Femur (tissue), 1 donor: Measurements from ENCODE around the gene LTO1.

ENCODE experiments used
- DNase-seq: peaks from one replicate; pipeline ENCODE4 v3.0.0-alpha.2; 2017

LTO1 gene

DNA sequence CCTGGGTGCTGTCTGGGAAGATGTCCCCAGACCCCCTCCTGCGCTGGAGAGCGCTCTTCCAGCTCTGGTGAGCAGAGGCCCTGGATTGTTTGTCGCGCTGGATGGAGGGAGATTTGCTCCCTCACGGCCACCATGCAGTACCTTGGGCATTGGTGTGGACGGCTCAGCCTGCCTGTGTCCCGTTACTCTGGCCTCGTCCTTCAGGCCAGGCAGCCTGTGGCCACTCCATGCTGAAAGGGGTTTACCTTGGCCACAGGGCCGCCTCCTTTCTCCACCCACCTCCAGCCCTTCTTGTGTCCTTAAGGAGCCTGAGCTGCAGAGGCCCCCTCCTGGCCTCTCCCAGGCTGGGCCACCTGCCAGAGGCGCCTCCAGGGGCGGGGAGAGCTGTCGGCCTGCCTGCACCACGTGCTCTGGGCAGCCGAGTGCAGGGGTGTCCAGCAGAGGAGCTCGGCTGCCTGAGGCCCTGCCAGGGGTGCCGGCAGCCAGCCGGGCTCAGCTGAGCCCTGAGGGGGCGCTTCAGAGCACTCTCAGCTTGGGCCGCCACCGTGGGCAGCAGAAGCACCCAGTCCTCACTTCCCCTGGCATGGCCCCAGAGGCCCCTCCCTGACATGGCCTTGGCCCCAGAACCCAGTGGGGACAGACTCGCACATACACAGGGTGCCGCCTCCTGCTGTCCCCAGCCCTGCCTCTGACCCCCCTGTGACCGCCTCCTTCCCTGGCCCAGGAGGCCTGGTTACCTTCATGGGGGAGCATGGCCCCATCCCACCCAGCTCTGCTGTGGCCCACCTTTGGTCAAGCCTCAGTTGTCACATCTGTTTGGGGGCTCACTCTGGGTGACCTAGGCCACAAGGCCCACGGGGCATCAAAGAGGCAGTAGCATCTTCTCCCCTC lies 30.8 kb downstream of the LTO1 start:
- DNase-seq = peak; percentile 89

DNA sequence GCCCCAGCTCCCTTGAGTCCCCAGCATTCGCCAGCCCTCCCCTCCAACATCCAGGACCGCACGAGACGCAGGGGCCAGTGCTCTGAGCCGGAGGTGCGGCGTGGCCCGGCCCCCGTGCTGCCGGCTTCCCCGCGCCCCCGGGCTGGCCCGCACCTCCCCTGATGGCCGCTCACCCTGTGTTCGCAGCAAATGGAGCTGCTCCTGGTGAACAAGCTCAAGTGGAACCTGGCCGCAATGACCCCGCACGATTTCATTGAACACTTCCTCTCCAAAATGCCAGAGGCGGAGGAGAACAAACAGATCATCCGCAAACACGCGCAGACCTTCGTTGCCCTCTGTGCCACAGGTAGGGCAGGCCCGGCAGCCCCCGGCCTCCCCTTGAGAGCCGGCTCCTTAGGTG lies 31.5 kb downstream of the LTO1 start:
- DNase-seq = no peak

DNA sequence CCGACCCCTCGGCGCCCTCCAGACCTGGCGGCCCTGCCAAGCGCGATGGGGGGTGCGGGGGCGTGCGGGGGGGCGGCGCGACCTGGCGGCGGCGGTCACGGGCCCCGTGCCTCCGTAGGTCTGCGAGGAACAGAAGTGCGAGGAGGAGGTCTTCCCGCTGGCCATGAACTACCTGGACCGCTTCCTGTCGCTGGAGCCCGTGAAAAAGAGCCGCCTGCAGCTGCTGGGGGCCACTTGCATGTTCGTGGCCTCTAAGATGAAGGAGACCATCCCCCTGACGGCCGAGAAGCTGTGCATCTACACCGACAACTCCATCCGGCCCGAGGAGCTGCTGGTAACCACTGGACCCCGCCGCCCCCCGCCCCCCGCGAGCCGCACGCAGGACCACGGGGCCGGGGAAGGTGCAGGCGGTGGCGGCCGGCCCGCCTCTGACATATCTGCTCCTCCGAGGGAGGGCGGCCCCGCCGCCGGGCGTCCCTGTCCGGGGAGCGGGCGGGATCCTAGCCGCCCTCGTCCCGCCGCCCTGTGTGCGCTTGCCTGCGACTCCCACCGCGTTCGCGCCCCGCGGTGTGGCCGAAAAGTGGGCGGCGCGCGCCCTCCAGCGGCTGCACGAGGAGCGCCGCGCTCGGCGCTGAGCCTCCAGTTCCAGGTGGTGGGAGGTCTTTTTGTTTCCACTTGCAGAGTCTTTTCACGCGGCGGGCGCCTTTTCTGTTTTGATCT lies 32.1 kb downstream of the LTO1 start:
- DNase-seq = peak; percentile 89

DNA sequence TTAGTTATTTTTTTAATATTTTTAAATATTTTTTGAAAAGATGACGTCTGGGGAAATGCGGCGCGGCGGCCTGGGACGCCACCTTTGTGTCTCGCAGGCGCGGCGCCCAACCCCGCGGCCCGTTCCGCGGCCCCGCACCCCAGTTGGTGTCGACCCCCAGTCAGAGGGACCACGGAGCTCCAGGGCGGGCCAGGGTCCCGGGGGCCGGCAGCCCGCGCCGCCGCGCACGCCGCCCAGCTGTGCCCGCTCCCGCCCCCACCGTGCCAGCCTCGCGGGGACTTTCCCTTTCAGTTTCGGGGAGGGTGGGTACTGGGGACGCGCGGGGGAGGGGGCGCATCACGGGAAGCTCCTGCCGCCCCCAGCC lies 32.6 kb downstream of the LTO1 start:
- no peak for DNase-seq

DNA sequence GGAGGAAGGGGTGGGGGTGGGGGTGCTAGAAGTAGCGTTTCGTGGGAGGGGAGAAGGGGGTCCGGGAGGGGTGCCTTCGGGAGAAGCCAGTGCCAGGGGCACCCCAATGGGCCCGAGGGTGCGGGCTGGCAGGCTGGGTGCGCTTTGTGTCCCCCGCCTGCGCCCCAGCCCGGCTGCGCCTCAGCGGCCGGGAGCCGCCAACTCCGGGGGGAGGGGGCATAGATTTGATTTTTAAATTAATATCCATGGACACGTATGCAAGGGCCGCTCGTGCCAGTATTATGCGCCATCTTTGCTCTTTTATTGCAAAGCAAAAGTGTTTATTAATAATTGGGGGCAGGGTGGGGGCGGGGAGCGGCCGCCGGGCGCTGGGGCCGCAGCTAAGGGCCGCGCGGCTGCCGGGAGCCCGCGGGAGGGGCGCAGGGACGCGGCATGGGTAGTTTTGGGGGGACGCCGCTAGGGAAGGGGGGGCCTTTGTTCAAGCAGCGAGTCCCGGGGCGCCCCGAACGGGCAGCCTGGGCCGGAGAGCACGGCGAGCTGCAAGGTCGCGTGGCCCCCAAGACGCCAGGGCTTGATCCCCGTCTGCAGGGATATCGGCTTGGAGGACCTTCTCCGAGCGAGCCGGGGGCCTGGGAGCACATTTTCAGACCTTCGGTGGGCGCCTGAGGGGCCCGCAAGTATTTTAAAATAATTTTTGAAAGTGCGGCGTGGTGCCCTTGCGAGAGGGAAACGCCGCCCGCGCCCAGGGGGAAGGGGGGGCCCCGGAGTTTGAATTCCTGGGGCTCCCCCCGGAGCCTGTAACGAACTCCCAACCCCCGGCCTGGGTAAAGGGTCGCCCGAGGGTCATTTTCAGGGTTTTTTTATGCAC lies 33.2 kb downstream of the LTO1 start:
- DNase-seq = no peak

DNA sequence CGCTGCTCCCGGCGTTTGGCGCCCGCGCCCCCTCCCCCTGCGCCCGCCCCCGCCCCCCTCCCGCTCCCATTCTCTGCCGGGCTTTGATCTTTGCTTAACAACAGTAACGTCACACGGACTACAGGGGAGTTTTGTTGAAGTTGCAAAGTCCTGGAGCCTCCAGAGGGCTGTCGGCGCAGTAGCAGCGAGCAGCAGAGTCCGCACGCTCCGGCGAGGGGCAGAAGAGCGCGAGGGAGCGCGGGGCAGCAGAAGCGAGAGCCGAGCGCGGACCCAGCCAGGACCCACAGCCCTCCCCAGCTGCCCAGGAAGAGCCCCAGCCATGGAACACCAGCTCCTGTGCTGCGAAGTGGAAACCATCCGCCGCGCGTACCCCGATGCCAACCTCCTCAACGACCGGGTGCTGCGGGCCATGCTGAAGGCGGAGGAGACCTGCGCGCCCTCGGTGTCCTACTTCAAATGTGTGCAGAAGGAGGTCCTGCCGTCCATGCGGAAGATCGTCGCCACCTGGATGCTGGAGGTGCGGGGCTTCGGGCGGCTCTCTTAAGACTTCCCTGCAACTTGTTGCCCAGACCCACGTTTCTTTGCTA lies 34.1 kb downstream of the LTO1 start, which contains the start of gene CCND1:
CCND1 (plus strand) TSS at position 162 of the 587 bp plus-strand sequence; CDS start at position 320, 158 bp downstream.
- DNase-seq = peak; percentile 84

DNA sequence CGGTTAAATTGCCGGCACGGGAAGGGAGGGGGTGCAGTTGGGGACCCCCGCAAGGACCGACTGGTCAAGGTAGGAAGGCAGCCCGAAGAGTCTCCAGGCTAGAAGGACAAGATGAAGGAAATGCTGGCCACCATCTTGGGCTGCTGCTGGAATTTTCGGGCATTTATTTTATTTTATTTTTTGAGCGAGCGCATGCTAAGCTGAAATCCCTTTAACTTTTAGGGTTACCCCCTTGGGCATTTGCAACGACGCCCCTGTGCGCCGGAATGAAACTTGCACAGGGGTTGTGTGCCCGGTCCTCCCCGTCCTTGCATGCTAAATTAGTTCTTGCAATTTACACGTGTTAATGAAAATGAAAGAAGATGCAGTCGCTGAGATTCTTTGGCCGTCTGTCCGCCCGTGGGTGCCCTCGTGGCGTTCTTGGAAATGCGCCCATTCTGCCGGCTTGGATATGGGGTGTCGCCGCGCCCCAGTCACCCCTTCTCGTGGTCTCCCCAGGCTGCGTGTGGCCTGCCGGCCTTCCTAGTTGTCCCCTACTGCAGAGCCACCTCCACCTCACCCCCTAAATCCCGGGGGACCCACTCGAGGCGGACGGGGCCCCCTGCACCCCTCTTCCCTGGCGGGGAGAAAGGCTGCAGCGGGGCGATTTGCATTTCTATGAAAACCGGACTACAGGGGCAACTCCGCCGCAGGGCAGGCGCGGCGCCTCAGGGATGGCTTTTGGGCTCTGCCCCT lies 34.7 kb downstream of the LTO1 start:
- no peak for DNase-seq

DNA sequence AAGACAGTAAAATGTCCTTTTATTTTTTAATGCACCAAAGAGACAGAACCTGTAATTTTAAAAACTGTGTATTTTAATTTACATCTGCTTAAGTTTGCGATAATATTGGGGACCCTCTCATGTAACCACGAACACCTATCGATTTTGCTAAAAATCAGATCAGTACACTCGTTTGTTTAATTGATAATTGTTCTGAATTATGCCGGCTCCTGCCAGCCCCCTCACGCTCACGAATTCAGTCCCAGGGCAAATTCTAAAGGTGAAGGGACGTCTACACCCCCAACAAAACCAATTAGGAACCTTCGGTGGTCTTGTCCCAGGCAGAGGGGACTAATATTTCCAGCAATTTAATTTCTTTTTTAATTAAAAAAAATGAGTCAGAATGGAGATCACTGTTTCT lies 35.3 kb downstream of the LTO1 start:
- DNase-seq = no peak

DNA sequence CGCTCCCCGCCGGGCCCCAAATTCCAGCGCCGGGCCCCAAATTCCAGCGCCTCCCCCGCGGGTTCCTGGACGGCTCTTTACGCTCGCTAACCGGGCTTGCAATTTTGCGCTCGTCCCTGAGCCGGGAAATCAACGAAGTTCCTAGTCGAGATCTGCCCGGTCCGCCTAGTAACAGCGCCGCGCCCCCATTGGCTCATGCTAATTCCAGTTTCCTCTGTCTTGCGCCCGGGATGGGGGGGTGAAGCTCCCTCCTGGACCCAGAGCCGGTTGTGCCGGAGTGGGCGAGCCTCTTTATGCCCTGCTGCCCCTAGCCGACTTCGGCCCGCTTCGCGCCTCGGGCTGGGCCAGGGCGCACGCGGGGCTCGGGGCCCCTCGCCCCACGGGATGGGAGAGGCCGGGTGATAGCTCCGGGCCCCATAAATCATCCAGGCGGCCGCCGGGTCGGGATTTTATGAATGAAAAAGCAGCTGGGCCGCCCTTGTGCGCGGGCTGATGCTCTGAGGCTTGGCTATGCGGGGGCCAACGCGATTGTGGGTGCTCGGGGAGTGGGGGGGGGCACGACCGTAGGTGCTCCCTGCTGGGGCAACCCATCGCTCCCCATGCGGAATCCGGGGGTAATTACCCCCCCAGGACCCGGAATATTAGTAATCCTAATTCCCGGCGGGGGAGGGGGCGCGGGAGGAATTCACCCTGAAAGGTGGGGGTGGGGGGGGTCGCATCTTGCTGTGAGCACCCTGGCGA lies 36.0 kb downstream of the LTO1 start:
- peak; percentile 96 for DNase-seq

DNA sequence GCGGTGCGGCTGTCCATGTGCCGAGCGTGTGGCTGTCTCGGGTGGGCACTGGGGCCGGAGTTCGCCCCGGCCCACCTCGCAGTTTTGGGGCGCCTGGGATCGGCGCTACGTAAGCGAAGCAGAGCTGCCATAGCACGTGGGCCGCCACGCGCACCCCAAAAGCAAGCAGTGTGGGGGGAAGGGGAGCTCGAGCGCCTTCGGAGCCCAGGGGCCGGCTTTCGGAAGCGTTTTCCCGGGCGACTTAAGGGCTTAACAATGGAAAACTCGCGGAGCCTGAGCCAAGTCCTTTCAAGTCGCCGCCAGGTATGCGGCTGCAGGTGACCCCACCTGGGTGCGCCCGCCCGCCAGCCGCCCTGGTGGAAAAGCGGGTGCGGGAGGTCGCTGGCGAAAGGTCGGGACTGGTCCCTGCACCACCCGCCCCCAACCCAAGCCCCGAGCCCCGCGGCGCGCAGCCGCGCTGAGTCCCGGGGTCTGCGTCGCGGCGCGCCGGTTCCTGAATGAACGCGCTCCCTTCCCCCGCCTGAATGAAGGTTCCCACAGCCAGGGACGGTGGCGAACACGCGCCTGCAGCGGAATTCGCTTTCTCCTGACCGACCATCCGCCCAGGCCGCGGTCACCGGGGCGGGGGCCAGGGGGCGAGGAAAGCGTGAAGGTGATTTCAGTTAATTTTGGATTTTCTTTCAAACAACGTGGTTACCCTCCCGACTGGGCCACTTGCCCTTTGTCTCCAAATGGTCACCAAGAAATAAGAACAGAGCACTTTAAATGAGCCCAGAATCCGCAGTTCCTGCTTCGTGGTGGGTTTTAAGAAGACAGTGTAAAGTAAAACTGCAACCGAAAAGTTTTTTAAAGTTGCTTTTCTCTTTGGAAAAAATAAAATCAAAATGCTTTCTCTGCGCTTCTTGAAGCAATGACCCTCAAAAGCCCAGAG lies 36.9 kb downstream of the LTO1 start:
- DNase-seq = peak; percentile 71

DNA sequence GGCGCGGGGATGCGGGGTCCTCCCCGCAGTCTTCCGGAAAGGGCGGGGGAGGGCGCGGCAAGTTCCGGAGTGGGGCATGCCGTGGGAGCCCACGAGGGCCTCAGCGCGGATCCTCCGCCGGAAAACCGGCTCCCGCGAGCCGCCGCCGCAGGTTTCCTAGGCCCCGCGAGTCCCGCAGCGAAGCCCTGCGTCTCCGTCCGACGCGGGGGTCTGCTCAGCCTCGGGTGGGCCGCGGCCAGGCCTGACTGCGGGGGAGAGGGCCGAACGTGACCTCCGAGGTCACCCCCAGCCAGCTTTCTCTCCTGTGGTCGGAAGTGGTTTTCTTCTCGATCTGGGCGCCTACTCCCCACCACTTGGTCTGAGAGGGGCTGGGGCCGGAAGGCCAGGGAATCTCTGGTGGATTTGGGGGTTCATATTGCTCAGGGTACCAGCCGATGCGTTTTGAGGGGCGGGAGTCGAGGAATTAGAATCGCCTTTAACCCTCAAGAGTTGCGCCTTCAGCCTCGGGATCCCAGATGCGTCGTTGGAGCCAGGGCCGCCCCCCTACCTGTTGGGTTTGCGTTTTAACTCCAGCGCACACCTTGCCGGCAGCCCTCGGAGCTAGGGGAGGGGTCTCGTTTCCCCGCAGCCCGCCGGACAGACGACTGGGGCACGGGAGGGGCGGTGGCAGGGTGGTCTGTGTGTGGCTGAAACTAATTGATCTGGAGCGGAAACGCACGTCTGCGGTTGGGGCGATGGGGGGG lies 37.8 kb downstream of the LTO1 start:
- no peak for DNase-seq

DNA sequence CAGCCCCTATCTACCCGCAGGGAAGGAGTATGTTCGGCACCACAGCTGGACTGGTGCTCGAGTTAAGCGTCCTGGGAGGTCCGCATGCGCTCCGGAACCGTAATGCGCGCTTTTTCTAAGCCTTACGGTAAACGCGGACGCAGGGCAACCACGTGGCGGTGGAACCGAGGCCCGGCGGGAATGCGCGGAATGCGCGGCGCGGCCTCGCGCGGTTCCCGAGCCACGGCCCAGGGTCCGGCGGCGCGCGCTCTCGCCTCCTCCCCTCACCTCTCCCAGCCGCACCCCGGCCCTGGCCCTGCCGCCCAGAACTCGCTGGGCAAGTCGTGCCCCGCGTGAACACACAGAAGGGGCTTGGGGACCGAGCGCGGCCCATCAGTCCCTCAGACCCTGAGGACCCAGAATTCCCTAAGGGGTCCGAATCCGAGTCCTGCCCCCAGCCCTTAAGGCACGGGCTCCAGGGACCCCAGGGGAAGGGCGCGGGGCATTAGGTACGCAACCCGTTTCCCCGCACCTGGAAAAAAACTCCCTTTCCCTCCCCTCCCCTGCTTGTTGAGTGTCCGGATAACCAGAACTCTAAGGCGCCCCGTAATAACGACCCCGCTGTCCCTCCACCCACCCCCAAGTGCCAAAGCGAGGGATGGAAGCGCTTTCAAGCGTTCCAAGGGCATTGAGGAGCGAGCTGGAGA lies 38.5 kb downstream of the LTO1 start:
- peak; percentile 78 for DNase-seq

DNA sequence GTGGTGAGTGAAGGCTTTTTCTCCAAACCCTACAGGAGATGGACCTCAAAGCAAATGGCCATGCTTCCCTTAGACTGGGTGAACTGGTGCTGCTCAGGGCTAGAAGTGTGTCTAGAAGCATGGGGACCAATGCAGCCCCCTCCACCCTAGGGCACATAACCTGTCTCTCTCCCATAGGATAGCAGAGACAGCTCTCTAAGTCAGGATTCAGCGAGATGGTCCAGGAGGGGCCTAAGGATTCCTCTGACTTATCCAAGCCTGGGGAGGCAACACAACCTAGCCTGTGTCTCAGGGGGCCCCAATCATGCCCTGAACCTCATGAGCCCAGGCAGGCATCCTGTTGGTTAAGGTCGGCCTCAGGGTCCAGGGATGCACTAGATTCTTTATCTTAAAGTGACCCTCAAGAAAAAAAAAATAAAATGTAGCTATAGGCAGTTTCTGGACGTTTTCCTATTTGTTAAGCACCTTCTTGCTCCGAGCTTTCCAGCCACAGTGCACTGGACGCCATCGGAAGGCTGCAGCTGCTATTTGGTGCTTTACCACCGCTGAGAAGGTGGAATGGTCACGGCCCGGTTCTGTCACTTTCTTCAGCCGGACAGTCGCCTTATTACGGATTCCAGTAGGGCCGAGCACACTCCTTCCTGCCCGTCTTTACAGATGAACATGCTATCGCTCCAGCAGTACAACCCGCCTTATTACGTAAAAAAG lies 39.2 kb downstream of the LTO1 start:
- no peak for DNase-seq

DNA sequence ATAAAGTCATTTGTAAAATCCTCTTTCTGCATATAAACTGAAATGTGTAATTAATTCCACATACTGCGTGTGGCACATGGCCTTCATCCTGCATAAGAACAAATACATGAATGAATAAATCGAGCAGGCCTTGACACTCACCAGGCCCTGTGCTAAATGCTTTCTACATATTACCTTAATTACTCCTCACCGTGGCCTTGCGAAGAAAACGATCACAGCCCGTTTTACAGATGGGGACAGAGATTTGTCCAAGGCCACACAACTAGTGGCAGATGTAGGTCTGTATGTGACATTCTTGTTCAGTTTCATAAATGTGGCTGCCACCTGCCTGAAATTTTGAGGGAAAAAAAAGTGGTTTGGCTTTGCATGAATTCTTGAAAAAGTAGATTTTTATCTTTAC lies 40.0 kb downstream of the LTO1 start:
- DNase-seq = no peak

DNA sequence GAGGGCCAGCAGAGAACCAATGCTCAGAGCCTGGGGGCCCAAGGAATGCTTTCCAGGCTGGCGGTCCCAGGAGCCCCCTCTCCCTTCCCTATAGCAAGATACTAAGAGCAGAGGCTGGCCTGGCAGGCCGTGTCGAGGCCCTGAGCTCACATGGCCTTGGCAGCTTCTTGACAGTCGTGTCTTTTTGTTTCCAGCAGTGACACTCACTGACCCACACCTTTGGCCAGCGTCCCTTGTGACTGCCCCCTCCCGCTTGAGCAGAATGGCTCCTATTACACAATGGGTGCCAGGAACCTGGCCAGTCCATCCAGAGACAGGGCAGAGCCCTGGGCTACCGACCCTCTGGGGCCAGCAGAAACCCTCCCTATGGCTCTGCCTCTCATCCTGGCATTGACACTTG lies 40.6 kb downstream of the LTO1 start:
- no peak for DNase-seq

DNA sequence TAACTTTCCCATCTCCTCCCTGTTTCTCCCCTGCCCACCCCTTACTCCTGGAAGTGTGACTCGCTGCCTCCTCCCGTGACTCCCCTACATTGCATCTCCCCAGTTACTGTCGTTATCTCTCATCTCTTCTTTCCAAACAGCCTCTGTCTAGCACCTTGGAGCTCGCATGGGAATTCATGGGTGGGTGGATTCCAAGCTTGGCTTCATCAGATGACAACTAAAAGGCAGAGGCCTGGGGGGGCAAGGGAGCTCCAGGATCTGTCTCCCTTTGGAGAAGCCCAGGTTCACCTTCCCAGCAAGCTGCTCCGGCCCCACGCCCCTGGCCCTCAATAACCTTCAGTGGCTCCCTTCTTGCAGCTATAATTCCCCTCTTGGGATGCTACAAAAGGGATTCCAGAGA lies 41.1 kb downstream of the LTO1 start:
- no peak for DNase-seq

DNA sequence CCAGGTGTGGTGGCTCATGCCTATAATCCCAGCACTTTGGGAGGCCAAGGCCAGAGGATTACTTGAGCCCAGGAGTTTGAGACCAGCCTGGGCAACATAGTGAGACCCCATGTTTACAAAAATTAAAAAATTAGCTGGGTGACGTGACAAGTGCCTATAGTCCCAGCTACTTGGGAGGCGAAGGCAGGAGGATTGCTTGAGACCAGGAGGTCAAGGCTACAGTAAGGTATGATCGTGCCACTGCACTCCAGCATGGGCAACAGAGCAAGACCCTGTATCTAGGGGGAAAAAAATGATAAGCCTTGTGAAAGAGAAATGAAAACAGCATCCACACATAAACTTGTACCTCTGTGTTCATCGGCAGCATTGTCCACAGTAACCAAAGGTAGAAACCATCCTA lies 42.3 kb downstream of the LTO1 start:
- DNase-seq = no peak

DNA sequence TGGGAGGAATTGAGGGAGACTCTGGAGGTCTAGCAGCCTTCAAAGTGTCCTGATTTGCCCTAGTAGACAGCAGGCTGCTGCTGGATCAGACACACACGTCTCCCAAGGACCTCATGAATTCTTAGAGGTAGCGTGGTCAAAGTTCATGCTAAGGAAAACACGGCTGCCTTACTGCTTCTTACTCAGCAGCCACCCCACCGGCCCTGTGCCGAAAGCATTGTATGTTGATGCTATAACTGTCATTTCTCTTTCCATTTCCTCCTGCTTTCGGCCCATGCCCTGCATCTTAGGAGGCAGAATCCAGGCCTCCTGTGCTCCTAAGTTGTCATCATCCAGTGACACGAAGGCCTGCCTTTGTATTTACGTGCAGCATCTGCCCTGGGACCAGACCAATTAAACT lies 44.7 kb downstream of the LTO1 start:
- DNase-seq = no peak
